HG03039 (cell line): Measurements from ENCODE around the gene KAT6B.

Experiments
- ATAC-seq: cut with Tn5 transposase; IDR thresholded peaks from one replicate; pipeline ENCODE4 v1.9.1; 2021; ENCODE audit warnings: mild to moderate bottlenecking, moderate library complexity; ENCODE audit not compliant: unreplicated experiment

KAT6B gene

DNA sequence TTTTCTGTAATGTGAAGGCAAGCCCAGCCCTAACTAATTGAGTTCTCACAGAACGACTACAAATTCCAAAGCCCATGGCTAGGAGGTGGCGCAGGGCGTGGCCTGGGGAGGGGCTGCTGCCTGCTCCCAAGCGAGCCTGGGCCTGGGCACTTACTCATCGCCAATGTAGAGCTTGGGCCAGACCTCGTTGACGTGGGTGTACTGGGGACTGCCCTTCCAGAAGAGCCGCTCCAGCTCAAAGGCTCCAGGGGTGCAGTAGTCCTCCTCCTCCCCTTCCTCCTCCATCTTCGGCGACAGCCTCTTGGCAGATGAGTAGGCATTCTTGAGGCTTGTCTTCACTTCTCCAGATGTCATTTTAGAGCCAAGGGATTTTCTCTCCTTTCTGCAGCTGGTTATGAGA, 231.8 kb downstream of the KAT6B start:
- no peak for ATAC-seq

GRCh38 chr10:75061709-75062505, 235.5 kb downstream of the KAT6B start:
- no peak for ATAC-seq

DNA sequence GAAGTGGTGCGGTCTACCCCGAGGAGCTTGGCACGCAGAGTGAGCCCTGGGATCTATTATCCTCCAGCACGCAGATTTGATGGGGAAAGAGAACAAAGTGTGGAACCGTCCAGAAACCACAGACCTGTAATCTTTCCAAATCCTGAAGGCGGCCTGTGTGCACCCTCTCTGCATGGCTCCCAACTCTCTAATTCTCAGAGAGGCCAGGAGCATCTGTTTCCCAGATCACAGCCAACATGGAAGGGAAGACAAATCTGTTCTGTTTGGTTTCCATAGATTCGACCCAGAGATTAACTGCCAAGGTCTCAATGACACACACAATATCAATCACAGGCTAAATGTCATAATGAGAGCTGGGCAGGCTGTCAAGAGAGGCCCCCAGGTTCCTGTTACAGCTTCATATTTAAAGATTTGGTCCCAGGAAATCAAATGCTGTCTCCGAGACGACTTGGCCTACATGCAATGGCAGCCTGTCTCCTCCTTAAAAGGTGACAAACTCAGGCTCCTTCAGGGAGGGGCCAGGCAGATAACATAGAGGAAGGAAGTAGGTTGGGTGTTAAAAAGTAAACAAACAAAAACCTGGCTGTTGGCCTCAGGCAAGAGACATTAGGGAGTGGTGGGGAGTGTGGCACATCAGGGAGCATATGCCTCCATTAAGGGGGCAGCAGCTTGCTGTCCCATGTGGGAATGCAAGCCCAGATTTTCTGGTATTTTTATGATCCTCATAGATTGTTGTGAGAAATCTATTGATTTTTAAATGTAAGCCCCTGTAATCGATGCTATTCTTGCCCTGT, 236.3 kb downstream of the KAT6B start:
- ATAC-seq: no peak

- ATAC-seq: no peak
Observed at GRCh38 chr10:75063461-75064230, 237.2 kb downstream of the KAT6B start.

DNA sequence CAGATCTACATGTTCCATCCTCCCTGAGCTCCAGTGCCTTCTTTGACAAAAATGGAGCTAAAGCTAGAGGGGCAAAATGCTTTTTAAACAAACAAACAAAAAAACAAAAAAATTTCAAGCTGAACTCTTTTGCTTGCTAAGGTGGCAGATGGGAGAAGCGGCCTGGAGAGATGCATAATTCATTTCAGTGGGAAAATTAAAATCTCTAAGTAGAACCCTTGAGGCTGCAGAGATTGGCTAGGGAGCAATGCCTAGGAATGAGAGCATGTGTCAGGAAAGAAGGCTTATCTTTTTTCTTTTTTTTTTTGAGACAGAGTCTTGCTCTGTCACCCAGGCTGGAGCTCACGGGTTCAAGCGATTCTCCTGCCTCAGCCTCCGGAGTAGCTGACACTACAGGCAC, 238.7 kb downstream of the KAT6B start:
- ATAC-seq: no peak

- ATAC-seq: no peak
Observed at GRCh38 chr10:75066271-75066670, 239.9 kb downstream of the KAT6B start.

DNA sequence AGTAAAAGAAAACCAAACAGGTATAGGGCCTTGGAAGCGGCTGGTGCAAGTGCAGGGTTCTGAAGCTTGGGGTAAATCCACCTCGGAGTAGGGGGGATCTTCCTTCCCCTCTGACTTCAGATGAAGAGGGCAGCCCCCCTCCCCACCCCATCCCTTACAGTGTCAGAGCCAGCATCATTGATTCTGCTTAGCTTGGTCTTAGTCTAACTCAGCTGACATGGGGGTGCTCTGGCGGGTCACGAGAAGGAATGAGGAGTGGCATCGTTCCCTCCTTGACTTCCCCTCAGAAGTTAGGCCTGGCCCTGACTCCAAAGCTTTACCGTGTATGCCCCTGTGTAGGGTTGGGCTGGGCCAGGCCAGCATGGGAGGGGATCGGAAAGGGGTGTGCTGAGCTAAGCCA, 240.9 kb downstream of the KAT6B start:
- no peak for ATAC-seq

DNA sequence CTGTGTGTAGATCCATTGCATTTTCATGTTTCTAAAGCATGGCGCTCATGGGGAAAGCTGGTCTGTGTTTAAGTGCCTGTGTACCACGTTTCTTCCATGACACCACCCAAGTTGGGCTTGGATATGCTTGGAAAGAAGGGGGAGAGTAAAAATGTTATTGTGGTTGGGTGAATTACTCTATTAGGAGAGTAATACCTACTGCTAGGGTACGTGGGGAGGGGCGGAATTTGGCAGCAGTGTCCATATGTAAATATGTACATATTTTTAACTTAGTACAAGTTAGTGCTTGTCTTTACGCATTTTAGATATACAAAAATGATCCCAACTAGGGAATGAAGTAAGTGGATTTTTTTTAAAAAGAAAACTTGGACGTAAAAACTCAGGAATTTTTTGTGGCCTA, 242.1 kb downstream of the KAT6B start:
- no peak for ATAC-seq

DNA sequence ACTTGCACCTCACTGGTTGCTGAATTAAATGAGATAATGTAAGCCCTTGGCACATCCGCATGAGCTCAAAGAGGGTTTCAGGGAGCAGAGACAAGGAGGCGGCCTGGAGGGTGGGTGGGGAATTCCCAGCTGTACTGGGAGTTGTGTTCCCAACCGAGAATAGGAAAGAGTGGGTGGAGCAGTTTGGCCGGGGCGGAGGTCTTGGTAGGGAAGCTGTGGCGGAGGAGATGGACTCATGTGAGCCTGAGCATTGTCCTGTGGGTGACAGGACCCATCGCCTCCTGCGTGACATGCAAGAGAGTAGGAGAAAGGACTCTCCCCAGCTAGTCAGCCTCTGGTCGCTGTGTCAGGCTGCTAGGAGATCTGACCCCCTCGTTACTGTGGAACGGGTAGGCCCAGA, 244.1 kb downstream of the KAT6B start:
- ATAC-seq: no peak

DNA sequence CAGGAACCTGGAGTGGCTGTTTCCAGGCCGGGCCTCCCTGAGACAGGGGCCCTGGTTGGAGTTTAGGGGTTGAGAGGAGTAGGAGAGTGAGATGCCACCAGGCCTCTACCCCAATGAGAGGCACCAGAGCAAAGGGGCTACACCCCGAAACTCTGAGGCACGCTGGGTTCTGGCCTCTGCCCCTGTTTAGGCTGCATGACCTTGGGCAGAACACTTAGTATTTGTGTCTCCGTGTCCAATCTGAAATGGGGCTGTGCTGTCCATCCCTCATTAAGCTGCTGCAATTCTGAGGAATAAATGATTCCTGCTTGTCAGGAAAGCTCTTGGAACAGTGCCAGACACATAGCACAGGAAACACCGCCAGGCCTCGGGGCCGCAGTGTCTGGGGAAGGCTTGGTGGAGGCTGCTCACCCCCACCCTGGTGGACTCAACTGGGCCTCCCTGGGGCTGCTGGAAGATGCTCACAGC, 244.6 kb downstream of the KAT6B start:
- no peak for ATAC-seq

GRCh38 chr10:75071756-75072155, 245.4 kb downstream of the KAT6B start:
- no peak for ATAC-seq

GRCh38 chr10:75072727-75073126, 246.3 kb downstream of the KAT6B start:
- no peak for ATAC-seq

GRCh38 chr10:75073442-75073841, 247.0 kb downstream of the KAT6B start:
- ATAC-seq: no peak

- no peak for ATAC-seq
Observed at GRCh38 chr10:75074711-75075445, 248.5 kb downstream of the KAT6B start.

DNA sequence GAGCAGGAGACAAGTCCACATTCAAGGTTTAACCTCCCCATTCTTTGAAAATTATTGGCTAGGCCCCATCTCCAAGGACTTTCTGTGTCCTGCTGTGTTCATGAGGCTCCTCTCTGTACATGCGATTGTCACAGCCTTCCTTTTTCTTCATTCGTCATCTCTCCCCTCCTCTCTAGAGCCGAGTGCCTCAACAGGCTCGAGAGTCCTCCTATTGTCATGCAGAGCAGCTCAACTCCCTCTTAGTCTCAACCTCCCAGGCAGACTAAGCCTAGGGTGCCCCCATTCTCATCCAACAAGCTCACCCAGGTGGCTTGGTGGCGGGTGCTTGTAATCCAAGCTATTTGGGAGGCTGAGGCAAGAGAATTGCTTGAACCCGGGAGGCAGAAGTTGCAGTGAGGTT, 249.9 kb downstream of the KAT6B start:
- ATAC-seq: no peak

GRCh38 chr10:75079436-75080083, 253.2 kb downstream of the KAT6B start:
- no peak for ATAC-seq

DNA sequence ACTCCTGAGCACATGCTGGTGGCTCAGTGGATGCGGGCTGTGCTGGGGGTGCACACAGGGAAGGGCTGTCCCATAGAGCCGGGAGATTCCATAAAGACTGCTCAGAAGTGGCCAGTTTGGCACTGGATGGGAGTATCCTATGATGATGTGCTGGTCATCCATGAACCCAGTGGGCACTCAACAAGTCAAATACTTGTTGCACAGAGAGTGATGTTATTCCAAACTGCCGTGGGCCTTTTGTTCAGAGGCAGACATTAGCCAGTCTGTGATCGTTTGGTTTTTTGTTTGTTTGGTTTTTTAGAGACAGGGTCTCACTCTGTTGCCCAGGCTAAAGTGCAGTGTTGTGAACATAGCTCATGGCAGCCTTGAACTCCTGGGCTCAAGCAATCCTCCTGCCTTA, 254.2 kb downstream of the KAT6B start:
- ATAC-seq: no peak

DNA sequence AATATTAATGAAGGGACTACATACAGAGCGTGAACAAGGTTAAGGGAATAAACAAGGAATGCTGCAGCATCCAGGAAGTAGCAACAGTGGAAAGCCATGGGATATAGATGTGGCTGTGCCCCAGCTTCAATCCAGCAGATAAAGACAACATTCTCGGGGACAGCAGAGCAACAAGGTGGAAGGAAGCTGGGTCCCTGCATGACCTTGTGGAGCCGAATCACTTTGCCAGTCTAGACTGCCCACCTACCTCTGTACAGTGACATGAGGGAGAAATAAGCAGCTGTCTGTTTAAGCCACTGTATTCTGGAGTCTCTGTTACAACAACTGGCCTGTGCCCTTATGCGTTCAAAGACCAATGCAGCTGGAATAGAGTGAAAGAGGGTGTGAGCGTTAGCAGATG, 255.0 kb downstream of the KAT6B start:
- no peak for ATAC-seq
